HG03442 (cell line): ENCODE results near the gene GRPEL2.
"Not testable (repeated sequence)": the region's sequence is repeated elsewhere in the genome, so short reads cannot be mapped to it uniquely, and the experiment has no call there.

Source experiments
- ATAC-seq: cut with Tn5 transposase; IDR thresholded peaks from one replicate; pipeline ENCODE4 v1.9.1; 2021; ENCODE audit warnings: mild to moderate bottlenecking, moderate library complexity; ENCODE audit not compliant: unreplicated experiment

Gene GRPEL2

GRCh38 chr5:149374801-149375200 lies 29.5 kb downstream of the GRPEL2 start:
- ATAC-seq = no peak

- no peak for ATAC-seq
These were observed 30.1 kb downstream of the GRPEL2 start for GRCh38 chr5:149375434-149375833.

- ATAC-seq = no peak
These were observed 30.8 kb downstream of the GRPEL2 start for GRCh38 chr5:149376104-149376503.

- no peak for ATAC-seq
These were observed 31.6 kb downstream of the GRPEL2 start for GRCh38 chr5:149376711-149377447.

- no peak for ATAC-seq
These were observed 33.0 kb downstream of the GRPEL2 start for GRCh38 chr5:149378241-149378820.

GRCh38 chr5:149379177-149379761 lies 34.0 kb downstream of the GRPEL2 start, which contains the start of gene IL17B:
TSS of gene IL17B (minus strand) at chr5:149379292. CDS start at chr5:149379225, 67 bp downstream.
- ATAC-seq = no peak

- no peak for ATAC-seq
These were observed 34.6 kb downstream of the GRPEL2 start for GRCh38 chr5:149379818-149380374.

GRCh38 chr5:149380466-149381121 lies 35.3 kb downstream of the GRPEL2 start:
- no peak for ATAC-seq

- peak; percentile 27 for ATAC-seq
These were observed 36.1 kb downstream of the GRPEL2 start for GRCh38 chr5:149381261-149381985.

GRCh38 chr5:149381986-149382338 lies 36.7 kb downstream of the GRPEL2 start:
- peak; percentile 78 for ATAC-seq

- no peak for ATAC-seq
These were observed 37.4 kb downstream of the GRPEL2 start for GRCh38 chr5:149382517-149383220.

- no peak for ATAC-seq
These were observed 38.1 kb downstream of the GRPEL2 start for GRCh38 chr5:149383399-149383798.

GRCh38 chr5:149386166-149386565 lies 40.9 kb downstream of the GRPEL2 start:
- no peak for ATAC-seq

GRCh38 chr5:149387081-149387631 lies 41.9 kb downstream of the GRPEL2 start:
- no peak for ATAC-seq

GRCh38 chr5:149387982-149388381 lies 42.7 kb downstream of the GRPEL2 start:
- no peak for ATAC-seq

GRCh38 chr5:149388498-149389190 lies 43.3 kb downstream of the GRPEL2 start:
- no peak for ATAC-seq

- no peak for ATAC-seq
These were observed 44.5 kb downstream of the GRPEL2 start for GRCh38 chr5:149389552-149390495.

GRCh38 chr5:149391076-149391475 lies 45.8 kb downstream of the GRPEL2 start:
- ATAC-seq = not testable (repeated sequence)
